ENCODE data around the gene RHO. TPM values are rescaled to one million over a fixed set of nuclear protein-coding genes. Genes with fewer than 3 reads are reported as not detected.

The RHO gene
- total RNA-seq, 2 experiments from 2014 or later, result not detected

GRCh38 chr3:129571605-129572547, 43.4 kb downstream of the RHO start:
- no peak overlapping the region for H3K4me3 Mint-ChIP-seq
- Histone ChIP-seq H3K4me1 (ENCODE audit: insufficient read depth, low read length) (peaks cover 29% of the 10 kb centered on the region), H3K9me3 (ENCODE audit: control insufficient read depth in 1 of 2, insufficient read depth in 1 of 2, low read length in 2 of 2) (no peaks in the 10 kb centered on the region), H3K36me3 (ENCODE audit: insufficient read depth, low read length) (no peaks in the 10 kb centered on the region), H3K4me3 (ENCODE audit: low read length) (no peak overlapping the region), H3K27ac (ENCODE audit: low read depth in 1 of 2, low read length in 2 of 2) (no peak overlapping the region), H3K27me3 (ENCODE audit: control insufficient read depth in 1 of 2, insufficient read depth in 2 of 2, low read length in 2 of 2) (no peaks in the 10 kb centered on the region)
- no peaks in the 10 kb centered on the region for H3K9me3 Mint-ChIP-seq
- H3K27ac Mint-ChIP-seq, result peak overlapping the region; percentile 46
- ATAC-seq (ENCODE audit: poor library complexity) (no peak), DNase-seq (no peak)
- ChIA-PET CTCF (no interaction called here), POLR2A (no interaction called here)
- H3K4me1 Mint-ChIP-seq (ENCODE audit: low read depth), result peaks cover 11% of the 10 kb centered on the region
- intact Hi-C loops (cut with DNase I, micrococcal nuclease), result no loop called here
- no peak for TF ChIP-seq CTCF (IDR thresholded peaks at IDR 0.05)
- no peaks in the 10 kb centered on the region for H3K36me3 Mint-ChIP-seq (ENCODE audit: low read depth)
- H3K27me3 Mint-ChIP-seq, result no peaks in the 10 kb centered on the region

- CTCF ChIA-PET, result no interaction called here
- Mint-ChIP-seq H3K27me3 (no peaks in the 10 kb centered on the region), H3K4me3 (no peak overlapping the region), H3K36me3 (ENCODE audit: low read depth) (no peaks in the 10 kb centered on the region), H3K9me3 (no peaks in the 10 kb centered on the region), H3K27ac (peak overlapping the region; percentile 67), H3K4me1 (ENCODE audit: low read depth) (peaks cover 14% of the 10 kb centered on the region)
- TF ChIP-seq CTCF (IDR thresholded peaks at IDR 0.05), result no peak
- no peak overlapping the region for H3K4me3 ChIP-seq (ENCODE audit: low read length)
- H3K27ac ChIP-seq (ENCODE audit: low read depth in 1 of 2, low read length in 2 of 2), result no peak overlapping the region
- peaks cover 36% of the 10 kb centered on the region for H3K4me1 ChIP-seq (ENCODE audit: insufficient read depth, low read length)
- H3K36me3 ChIP-seq (ENCODE audit: insufficient read depth, low read length), result no peaks in the 10 kb centered on the region
- no peaks in the 10 kb centered on the region for H3K9me3 ChIP-seq (ENCODE audit: control insufficient read depth in 1 of 2, insufficient read depth in 1 of 2, low read length in 2 of 2)
- POLR2A ChIA-PET, result no interaction called here
- intact Hi-C loops (cut with DNase I, micrococcal nuclease), result no loop called here
- ATAC-seq (ENCODE audit: poor library complexity) (no peak), DNase-seq (no peak)
- H3K27me3 ChIP-seq (ENCODE audit: control insufficient read depth in 1 of 2, insufficient read depth in 2 of 2, low read length in 2 of 2), result no peaks in the 10 kb centered on the region
Observed at GRCh38 chr3:129572603-129573002, 44.2 kb downstream of the RHO start.

- H3K4me1 Mint-ChIP-seq (ENCODE audit: low read depth), result peaks cover 22% of the 10 kb centered on the region
- H3K9me3 ChIP-seq (ENCODE audit: control insufficient read depth in 1 of 2, insufficient read depth in 1 of 2, low read length in 2 of 2), result no peaks in the 10 kb centered on the region
- no peaks in the 10 kb centered on the region for H3K27me3 ChIP-seq (ENCODE audit: control insufficient read depth in 1 of 2, insufficient read depth in 2 of 2, low read length in 2 of 2)
- POLR2A ChIA-PET, result no interaction called here
- no peaks in the 10 kb centered on the region for H3K27me3 Mint-ChIP-seq
- no peak overlapping the region for H3K27ac ChIP-seq (ENCODE audit: low read depth in 1 of 2, low read length in 2 of 2)
- H3K4me1 ChIP-seq (ENCODE audit: insufficient read depth, low read length), result peaks cover 45% of the 10 kb centered on the region
- peak overlapping the region; percentile 67 for H3K27ac Mint-ChIP-seq
- CTCF ChIA-PET, result no interaction called here
- H3K9me3 Mint-ChIP-seq, result no peaks in the 10 kb centered on the region
- DNase-seq (no peak), ATAC-seq (ENCODE audit: poor library complexity) (no peak)
- no peak overlapping the region for H3K4me3 ChIP-seq (ENCODE audit: low read length)
- no peak overlapping the region for H3K4me3 Mint-ChIP-seq
- TF ChIP-seq CTCF (IDR thresholded peaks at IDR 0.05), result no peak
- intact Hi-C loops (cut with DNase I, micrococcal nuclease), result no loop called here
- H3K36me3 ChIP-seq (ENCODE audit: insufficient read depth, low read length), result no peaks in the 10 kb centered on the region
- H3K36me3 Mint-ChIP-seq (ENCODE audit: low read depth), result no peaks in the 10 kb centered on the region
Observed at GRCh38 chr3:129573493-129573892, 45.1 kb downstream of the RHO start.
